GM19467 (cell line): ENCODE results near the gene CLCC1.

Experiments used
- ATAC-seq: cut with Tn5 transposase; IDR thresholded peaks from one replicate; pipeline ENCODE4 v1.9.1; 2021; ENCODE audit warnings: mild to moderate bottlenecking, moderate library complexity; ENCODE audit not compliant: unreplicated experiment

Gene CLCC1

GRCh38 chr1:108916788-108917187 is 46.5 kb downstream of the CLCC1 start:
- ATAC-seq: no peak
